Measurements from ENCODE around the gene C1D. TPM values are rescaled to one million over a fixed set of nuclear protein-coding genes. Genes with fewer than 3 reads are reported as not detected.

The C1D gene
- total RNA-seq, 1 donor from 2014 or later = 26.7 TPM

GRCh38 chr2:68039317-68039716, 23.5 kb downstream of the C1D start:
- Mint-ChIP-seq H3K9me3 (no peaks in the 10 kb centered on the region), H3K4me3 (no peak overlapping the region), H3K27me3 (no peaks in the 10 kb centered on the region), H3K27ac (no peak overlapping the region), H3K36me3 (peaks cover 15% of the 10 kb centered on the region), H3K4me1 (ENCODE audit: unreplicated experiment) (peaks cover 11% of the 10 kb centered on the region)
- no peak for TF ChIP-seq CTCF (conservative IDR thresholded peaks at IDR 0.05)
- DNase-seq (ENCODE audit: extremely low spot score, unreplicated experiment) = no peak

GRCh38 chr2:68032702-68033101, 30.1 kb downstream of the C1D start:
- no peak overlapping the region for H3K27ac Mint-ChIP-seq
- no peaks in the 10 kb centered on the region for H3K27me3 Mint-ChIP-seq
- peaks cover 9% of the 10 kb centered on the region for H3K4me1 Mint-ChIP-seq (ENCODE audit: unreplicated experiment)
- H3K36me3 Mint-ChIP-seq = no peaks in the 10 kb centered on the region
- H3K9me3 Mint-ChIP-seq = no peaks in the 10 kb centered on the region
- DNase-seq (ENCODE audit: extremely low spot score, unreplicated experiment) = no peak
- no peak overlapping the region for H3K4me3 Mint-ChIP-seq
- TF ChIP-seq CTCF (conservative IDR thresholded peaks at IDR 0.05) = no peak

GRCh38 chr2:68031542-68032160, 31.2 kb downstream of the C1D start:
- Mint-ChIP-seq H3K36me3 (no peaks in the 10 kb centered on the region), H3K9me3 (no peaks in the 10 kb centered on the region), H3K4me3 (no peak overlapping the region), H3K4me1 (ENCODE audit: unreplicated experiment) (peaks cover 9% of the 10 kb centered on the region), H3K27ac (no peak overlapping the region), H3K27me3 (no peaks in the 10 kb centered on the region)
- TF ChIP-seq CTCF (conservative IDR thresholded peaks at IDR 0.05) = peak; percentile 87
- no peak for DNase-seq (ENCODE audit: extremely low spot score, unreplicated experiment)

- no peaks in the 10 kb centered on the region for H3K27me3 Mint-ChIP-seq
- no peak for TF ChIP-seq CTCF (conservative IDR thresholded peaks at IDR 0.05)
- no peaks in the 10 kb centered on the region for H3K9me3 Mint-ChIP-seq
- no peak overlapping the region for H3K27ac Mint-ChIP-seq
- no peak for DNase-seq (ENCODE audit: extremely low spot score, unreplicated experiment)
- H3K4me3 Mint-ChIP-seq = no peak overlapping the region
- no peaks in the 10 kb centered on the region for H3K36me3 Mint-ChIP-seq
- peaks cover 9% of the 10 kb centered on the region for H3K4me1 Mint-ChIP-seq (ENCODE audit: unreplicated experiment)
Observed at GRCh38 chr2:68031043-68031442, 31.8 kb downstream of the C1D start.

- no peak for DNase-seq (ENCODE audit: extremely low spot score, unreplicated experiment)
- H3K27me3 Mint-ChIP-seq = no peaks in the 10 kb centered on the region
- no peak overlapping the region for H3K4me3 Mint-ChIP-seq
- no peak overlapping the region for H3K27ac Mint-ChIP-seq
- H3K9me3 Mint-ChIP-seq = no peaks in the 10 kb centered on the region
- H3K4me1 Mint-ChIP-seq (ENCODE audit: unreplicated experiment) = peaks cover 9% of the 10 kb centered on the region
- no peaks in the 10 kb centered on the region for H3K36me3 Mint-ChIP-seq
- TF ChIP-seq CTCF (conservative IDR thresholded peaks at IDR 0.05) = no peak
Observed at GRCh38 chr2:68030529-68030928, 32.3 kb downstream of the C1D start.

GRCh38 chr2:68027959-68028358, 34.8 kb downstream of the C1D start:
- no peak for TF ChIP-seq CTCF (conservative IDR thresholded peaks at IDR 0.05)
- Mint-ChIP-seq H3K9me3 (no peaks in the 10 kb centered on the region), H3K27me3 (no peaks in the 10 kb centered on the region), H3K4me1 (ENCODE audit: unreplicated experiment) (peaks cover 9% of the 10 kb centered on the region), H3K36me3 (no peaks in the 10 kb centered on the region), H3K27ac (no peak overlapping the region), H3K4me3 (no peak overlapping the region)
- DNase-seq (ENCODE audit: extremely low spot score, unreplicated experiment) = no peak

Data from type B pancreatic cell (in vitro differentiated cells).